PC-9 (cell line): ENCODE measurements around the gene PDE4D.

ENCODE experiments used
- EZH2 ChIP-seq: fragments of 200-600 bp; sonication (generic); IDR thresholded peaks from 2 replicates; pipeline ENCODE4 v1.8.0; 2017; ENCODE audit warnings: antibody characterized with exemption, low read depth
- TF ChIP-seq, protein P1 (sequence below): fragments of 200-600 bp; sonication (generic); conservative IDR thresholded peaks from 2 replicates; pipeline ENCODE4 v1.6.1; 2017; ENCODE audit warnings: mixed run types, antibody characterized with exemption, mild to moderate bottlenecking, moderate library complexity

GRCh38 chr5:59040024-59040803 is 853.3 kb downstream of the PDE4D start:
- TF ChIP-seq, protein P1, sequence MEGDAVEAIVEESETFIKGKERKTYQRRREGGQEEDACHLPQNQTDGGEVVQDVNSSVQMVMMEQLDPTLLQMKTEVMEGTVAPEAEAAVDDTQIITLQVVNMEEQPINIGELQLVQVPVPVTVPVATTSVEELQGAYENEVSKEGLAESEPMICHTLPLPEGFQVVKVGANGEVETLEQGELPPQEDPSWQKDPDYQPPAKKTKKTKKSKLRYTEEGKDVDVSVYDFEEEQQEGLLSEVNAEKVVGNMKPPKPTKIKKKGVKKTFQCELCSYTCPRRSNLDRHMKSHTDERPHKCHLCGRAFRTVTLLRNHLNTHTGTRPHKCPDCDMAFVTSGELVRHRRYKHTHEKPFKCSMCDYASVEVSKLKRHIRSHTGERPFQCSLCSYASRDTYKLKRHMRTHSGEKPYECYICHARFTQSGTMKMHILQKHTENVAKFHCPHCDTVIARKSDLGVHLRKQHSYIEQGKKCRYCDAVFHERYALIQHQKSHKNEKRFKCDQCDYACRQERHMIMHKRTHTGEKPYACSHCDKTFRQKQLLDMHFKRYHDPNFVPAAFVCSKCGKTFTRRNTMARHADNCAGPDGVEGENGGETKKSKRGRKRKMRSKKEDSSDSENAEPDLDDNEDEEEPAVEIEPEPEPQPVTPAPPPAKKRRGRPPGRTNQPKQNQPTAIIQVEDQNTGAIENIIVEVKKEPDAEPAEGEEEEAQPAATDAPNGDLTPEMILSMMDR, result no peak
- TF ChIP-seq EZH2, result no peak
